Hypothalamus (tissue), 51 donors: Measurements from ENCODE around the gene TRIM9.
"Not testable (repeated sequence)": the region's sequence is repeated elsewhere in the genome, so short reads cannot be mapped to it uniquely, and the experiment has no call there.

Source experiments
- DNase-seq, 51 donors: peaks; one replicate each; lab custom pipeline; 2025; lab: John Stamatoyannopoulos, UW

TRIM9 gene

GRCh38 chr14:51006781-51007211 is 88.1 kb downstream of the TRIM9 start:
- peak in 39 of 51 donors; percentile 16 to 87 (median 69) for DNase-seq

GRCh38 chr14:51006324-51006723 is 88.6 kb downstream of the TRIM9 start:
- DNase-seq: peak in 1 of 51 donors; percentile 45

DNA sequence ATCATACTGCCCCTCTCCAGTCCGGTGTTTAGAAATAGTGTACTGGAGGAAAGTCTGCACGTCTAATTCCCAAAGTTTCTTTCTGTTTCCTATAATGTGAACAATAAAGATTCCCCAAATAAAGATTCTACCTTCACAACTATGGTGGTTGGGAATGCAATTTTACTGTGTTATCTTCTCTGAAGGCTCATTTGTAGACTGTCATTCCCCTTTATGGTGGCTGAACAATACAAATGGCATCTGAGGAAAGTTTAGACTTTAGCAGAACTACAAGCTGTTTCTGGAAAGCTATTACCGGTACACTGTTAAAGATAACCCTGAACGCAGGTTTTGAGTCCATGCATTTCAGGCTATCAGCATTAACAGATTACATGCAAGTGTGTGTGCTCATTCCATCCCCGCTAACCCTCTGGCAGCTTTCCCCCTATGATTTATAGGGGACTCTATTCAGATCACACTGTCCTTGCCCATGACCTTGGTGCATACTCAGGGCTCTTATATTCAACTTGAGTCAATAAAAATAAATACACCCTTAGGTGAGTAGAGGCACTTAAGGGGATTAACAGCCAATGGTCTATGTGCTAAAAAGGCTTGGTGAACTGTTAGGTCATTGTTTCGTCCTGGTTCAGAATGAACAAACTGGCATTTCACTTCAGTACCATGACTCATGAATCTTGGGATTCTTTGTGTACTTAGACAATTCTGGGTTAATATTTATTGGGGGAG is 89.9 kb downstream of the TRIM9 start:
- DNase-seq: peak in 1 of 51 donors; percentile 15

DNA sequence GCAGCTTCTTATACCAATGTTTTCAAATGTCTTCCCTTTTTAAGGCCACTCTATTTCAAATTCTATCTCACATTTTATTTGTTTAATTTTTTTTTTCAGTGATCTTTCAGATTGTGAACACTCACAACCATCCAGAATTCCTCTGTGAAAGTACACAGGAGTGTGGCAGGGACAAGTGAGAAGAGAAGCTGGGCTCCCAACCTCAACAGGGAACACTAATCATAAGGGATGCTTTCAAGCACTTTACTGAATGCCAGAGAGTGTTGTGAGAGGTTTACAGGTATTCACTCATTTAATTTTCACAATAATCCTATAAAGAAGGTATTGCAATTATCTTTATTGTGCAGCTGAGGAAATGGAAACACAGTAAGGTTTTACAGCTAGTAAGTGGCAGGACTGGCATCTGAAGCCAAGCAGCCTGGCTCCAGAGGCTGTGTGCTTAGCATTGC is 90.5 kb downstream of the TRIM9 start:
- peak in 4 of 51 donors; percentile 7 to 25 (median 16) for DNase-seq

DNA sequence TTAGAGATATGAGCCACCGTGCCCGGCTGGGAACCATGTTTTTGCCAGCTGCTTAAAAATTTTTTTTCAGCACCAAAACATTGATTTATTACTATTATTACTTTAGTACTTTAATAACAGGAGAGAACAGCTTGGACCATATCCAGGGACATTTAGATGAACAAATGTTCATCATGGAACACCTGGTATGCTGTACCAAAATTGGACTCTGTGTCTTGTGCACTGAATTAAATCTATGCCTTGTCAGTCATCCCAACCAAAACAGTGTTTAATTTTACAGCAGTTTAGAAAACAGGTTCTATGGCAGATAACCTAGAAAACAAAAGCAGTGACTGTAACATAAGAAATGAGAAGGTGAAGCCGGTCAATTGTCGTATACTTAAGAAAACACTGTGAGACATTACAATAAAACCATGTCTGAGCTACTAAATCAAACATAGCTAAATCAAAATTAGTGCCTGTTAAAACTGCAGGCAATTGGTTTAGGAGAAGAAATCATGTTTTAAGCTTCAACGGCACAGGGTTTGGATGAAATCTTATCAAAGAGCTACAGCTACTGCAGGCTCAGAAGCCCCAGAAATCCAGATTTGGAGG is 92.4 kb downstream of the TRIM9 start:
- no peak for DNase-seq

DNA sequence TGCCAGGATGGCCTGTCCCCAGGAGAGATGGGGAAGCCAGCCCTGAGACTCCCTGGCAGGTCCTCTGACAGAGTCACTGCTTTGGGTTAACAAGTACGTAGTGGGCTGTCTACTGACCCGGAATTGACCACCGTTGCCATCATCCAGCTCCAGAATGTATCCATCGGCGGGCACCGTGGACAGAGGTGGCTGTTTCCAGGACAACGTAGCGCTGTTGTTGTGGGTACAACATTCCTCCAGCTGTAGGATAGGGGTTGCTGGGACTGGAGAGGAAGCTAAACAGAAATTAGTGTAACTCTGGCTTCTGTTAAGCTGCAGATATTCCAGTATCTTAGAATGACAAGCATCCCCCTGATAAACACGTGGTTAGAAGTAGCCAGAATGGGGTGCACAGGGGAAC is 94.3 kb downstream of the TRIM9 start:
- no peak for DNase-seq

GRCh38 chr14:50999726-51000125 is 95.2 kb downstream of the TRIM9 start:
- peak in 5 of 51 donors; percentile 6 to 26 (median 7) for DNase-seq

GRCh38 chr14:50998612-50999011 is 96.3 kb downstream of the TRIM9 start:
- no peak for DNase-seq

- no peak for DNase-seq
These were observed 97.2 kb downstream of the TRIM9 start for GRCh38 chr14:50997712-50998111.

DNA sequence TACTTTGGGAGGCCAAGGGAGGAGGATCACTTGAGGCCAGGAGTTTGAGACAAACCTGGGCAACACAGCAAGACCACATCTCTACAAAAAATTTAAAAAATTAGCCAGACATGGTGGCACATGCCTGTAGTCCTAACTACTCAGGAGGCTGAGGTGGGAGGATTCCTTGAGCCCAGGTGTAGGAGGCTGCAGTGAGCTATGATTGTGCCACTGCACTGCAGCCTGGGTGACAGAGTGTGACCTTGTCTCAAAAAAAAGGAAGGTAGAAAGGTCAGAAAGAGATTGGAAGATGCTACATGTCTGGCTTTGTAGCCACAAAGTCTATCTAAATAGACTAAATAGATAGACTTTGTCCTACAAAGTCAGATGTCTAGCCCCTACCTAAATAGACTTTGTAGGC is 100.7 kb downstream of the TRIM9 start:
- DNase-seq: not testable (repeated sequence)

DNA sequence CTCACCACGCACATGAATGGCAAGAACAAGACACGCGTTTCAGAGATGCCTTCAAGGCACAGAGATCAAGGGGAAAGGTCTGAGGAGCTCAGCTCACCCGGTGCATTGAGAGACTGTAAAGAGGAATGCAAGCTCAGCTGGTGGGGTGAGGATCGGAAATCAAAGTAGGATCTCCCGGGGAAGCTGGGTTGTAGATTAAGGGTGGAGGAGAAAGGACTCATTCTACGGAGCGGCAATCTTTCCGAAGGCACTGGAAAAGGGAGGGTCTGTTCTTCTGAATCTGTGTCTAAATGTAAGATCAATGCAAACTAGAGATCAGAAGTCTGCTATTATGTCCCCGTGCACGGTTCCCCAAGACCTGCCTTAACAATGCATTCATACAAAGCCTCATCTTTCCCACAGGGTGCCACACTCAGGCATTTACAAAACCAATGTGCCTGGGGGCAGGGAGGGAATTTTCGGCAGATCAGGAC is 109.0 kb downstream of the TRIM9 start:
- peak in 15 of 51 donors; percentile 19 to 87 (median 49) for DNase-seq

DNA sequence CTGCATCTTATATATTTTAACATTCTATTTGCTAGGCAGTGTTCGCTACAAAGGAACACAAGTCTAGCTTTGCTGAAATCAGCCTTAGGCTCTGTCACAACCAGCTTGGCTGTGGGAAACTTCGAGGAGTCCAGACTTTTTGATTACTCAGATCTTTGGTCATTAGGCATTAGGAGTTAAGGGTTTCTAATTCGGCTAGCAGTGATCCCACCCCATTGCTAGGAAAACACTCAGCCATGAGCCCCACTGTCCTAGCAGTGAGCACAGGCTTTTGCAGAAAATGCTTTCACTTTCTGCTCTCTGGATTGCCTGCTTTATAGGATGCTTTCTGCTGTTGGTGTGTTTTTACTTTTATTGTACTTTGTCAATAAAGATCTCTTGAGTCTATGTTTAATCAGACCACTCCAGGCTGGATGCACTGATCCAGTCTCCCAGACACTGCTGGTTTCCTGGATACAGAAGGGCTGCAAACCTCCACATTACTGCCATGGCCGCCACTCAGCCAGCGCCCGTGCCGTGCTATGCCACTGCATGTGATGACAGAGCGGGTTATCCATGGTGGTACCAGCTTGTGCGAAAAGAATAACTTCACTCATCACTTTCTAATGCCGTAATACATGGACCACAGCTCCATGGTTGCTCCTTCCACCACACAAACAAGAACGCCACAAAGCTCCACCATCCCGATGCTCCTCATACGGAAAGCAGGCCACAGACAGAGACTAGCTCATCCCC is 109.6 kb downstream of the TRIM9 start:
- DNase-seq: peak in 30 of 51 donors; percentile 14 to 87 (median 46)

DNA sequence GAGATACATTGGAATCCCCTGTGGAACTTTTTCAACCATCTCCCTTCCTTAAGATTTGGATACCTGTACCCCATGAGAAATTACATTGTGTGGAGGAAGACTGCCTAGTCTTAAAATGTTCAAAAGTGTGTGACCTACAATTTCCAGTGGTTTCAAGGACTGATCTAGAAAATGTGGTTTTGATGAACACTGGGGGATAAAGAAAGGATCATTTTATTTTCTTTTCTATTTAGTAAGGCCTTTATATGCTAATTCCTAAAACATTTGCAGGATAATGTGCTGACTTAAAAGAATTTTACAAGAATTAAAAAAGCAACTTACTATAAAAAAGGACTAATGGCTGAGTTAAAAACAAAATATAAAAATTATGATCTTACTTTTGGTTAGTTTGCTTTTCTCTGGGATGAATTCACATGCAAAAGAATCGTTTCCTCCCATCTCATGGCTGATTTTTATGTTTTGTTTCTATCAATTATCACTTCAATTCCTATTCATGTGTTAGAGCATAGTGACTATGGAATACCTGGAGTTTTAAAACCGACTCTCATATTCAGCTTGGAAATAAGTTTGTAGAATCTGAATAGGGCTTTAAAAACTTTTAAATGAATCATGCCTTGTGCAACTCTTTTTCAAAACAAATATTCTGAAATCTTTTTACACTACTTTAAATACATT is 110.7 kb downstream of the TRIM9 start:
- DNase-seq: no peak

DNA sequence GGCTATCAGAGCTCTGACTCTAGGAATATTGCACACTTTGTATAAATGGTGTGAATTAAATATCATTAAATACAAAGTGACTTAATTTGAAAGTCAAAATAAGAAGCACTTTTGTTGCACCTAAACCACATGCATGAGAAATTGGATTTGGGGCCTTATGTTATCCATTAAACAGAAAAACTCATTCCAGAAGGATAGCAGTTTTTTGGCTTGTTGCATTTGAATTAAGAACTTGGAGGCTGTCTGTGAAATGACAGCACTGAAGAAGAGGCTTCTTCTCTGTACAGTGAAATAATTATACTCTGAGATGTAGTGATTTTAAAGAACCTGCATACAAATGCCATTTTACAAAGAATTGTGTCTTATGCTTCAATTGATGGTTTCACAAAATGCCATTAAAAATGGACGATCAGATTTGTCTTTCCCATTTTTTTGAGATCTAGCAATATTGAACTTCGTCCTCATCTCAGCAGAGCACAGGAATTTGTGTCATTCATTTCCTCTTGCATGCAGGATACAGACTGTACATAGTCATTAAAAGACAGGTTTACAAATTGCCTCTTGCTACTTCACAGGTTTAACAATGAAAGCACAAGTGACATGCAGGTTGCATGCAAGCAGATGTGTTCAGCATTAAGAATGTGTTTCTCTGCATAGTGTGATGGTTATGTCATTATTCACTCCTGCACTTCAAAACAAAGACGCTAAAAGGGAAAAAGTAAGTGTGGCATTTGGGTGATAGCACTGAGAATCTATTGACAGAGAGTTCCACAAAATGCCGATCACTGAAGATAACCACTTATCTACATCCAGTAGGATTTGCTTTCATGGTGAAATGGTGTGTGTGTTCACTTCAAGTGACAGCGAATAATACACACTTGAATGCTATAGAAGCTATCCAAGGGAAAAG is 114.7 kb downstream of the TRIM9 start:
- DNase-seq: no peak

DNA sequence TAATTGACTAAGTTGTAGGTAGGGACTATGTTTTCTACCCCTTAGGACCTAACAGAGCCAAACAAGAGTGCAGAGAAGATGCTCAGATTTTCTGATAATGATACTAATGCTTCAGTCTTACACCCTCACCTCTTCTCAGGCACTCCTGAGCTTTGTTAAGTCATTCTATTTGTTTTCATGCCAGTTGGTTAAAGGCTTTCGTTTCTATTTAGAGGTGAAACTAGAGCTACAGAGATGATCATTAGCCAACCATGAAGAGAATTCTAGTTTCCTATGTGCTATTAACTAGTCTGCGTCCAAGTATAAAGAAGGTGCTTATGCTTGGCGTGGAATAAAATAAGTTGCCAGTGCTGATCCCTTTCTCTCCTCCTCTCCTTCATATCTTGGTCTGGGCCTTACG is 116.0 kb downstream of the TRIM9 start:
- no peak for DNase-seq

GRCh38 chr14:50978529-50978871 is 116.4 kb downstream of the TRIM9 start:
- DNase-seq: no peak

DNA sequence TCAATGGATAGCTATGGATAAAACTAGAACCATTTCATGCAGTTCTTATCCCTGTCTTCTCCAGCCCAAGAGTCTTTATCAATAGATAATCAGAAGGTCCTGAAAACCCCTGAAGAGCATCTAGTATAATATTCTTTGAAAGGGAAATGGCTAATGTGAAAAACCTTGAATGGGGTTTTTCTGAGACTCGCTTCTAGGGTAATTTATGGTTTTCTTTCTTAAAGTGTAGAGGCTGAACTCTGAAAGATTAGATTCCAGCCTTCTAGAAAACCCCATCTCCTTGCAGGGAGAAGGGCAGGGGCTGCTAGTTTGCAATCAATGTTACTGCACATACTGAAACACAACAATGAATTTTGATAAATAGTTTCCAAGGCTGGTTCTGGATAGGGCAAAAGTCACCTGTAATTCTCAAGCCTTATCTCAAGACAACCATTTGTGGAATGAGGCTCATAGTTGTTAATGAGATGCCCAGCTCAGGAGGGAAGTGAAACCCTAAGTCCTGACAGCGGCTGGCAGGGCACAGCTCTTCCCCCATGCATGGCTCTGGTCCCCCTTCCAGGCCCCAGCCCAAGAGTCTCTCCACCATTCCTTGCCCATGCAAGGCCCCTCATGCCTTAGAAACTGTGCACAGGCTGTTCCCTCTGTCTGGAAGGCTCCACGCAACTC is 116.9 kb downstream of the TRIM9 start:
- no peak for DNase-seq

DNA sequence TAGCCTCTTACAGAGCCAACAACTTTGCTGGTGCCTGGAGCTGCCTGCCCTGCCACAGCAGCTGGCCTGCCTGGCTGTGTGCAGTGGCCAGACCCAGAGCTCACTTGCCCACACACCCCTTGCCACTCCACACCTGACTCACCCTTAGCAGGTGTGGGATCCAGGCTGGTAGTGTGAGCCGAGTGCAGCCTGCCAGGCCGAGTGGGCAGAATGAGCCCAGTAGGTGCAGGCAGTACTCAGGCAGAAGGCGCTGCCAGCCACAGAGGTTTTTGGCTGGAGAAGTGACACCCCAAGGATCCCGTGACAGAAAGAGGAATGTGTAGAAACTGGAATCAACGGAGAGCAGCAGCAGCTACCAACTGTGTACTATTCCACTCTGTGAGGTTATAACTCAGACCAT is 120.8 kb downstream of the TRIM9 start:
- DNase-seq: no peak

DNA sequence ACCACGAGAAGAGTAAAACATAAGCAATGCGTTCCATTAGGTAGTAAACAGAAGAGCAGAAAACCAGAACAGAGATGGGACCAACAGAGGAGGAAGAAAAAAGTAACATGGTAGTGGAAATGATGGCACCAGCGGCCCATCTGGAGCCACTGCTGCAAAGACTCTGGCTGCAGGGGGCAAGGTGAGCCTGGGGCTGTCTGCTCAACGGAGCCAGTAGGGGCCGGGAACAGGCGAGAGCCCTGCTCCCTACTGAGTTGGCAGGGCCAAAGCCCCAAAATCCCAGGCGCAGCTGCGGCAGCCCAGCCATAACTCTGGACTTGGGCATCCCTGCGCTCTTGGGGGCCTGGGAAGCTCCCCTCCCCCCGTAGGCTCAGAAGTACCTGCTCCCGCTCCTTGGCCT is 122.2 kb downstream of the TRIM9 start:
- DNase-seq: no peak
